Hematopoietic multipotent progenitor cell treated with erythropoietin and hydrocortisone succinate and interleukin-3 and kit ligand, for 15 days (in vitro differentiated cells): ENCODE results near the gene OS9.

Experiments
- DNase-seq: peaks from one replicate; pipeline ENCODE4 v3.0.0-alpha.2; 2015; ENCODE audit warnings: low spot score

Gene OS9

DNA sequence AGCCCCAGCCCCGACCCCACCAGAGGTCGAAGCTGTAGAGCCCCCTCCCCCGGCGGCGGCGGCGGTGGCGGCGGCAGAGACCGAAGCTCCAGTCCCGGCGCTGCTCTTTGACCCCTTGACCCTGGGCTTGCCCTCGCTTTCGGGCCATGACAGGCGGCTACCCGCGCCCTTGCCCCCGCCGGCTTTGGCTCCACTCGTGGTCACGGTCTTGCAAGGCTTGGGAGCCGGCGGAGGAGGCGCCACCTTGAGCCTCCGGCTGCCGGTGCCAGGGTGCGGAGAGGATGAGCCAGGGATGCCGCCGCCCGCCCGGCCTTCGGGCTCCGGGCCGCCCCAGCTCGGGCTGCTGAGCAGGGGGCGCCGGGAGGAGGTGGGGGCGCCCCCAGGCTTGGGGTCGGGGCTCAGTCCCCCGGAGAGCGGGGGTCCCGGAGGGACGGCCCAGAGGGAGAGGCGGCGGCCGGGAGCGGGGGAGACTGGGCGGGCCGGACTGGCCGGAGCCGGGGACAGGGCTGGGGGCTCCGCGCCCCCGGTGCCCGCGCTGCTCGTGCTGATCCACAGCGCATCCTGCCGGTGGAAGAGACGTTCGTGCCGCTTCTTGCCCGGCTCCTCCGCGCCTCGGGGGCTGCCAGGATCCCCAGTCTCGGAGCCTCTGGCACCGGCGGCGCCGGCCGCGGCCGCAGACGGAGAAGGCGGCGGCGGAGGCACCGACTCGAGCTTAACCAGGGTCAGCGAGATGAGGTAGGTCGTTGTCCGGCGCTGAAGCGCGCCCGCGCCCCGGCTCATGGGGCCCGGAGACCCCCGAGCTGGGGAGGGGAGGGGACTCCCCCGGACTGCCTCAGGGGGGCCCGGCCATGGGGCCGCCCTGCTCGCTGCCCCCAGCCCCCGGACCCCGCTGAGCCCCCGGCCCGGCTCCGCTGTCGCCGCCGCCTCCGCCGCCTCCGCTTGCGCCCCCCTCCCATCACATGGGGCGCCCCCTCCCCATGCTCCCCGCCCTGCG is 43.8 kb downstream of the OS9 start:
- no peak for DNase-seq

DNA sequence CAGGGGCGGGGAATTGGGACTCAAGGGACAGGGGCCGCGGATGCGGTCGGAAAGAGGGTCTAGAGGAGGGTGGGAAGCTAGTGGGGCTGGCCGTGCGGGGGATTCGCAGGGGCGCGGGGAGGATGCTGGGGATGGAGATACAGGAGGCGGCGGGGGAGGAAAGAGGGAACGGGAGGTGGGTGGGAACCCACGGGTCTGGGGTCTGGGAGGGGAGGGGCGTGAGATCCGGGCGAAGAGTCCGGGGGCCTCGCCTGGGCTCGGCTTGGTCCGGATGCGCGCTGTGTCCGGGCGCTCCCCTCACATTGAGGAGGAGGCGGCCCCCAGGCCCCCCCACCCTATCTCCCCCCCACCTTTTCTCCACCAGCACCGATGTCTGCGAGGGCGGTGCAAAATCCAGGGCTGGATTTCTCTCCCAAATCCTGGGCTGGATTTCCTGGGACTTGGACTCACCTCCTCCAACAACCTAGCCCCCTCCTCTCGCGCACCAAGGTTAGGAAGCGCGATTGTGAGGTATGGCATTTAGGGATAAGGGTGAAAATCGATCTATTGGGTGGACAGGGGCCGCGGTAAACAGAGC is 44.8 kb downstream of the OS9 start, which contains the start of gene AGAP2:
TSS of gene AGAP2 (minus strand) at position 82 of the 577 bp plus-strand sequence. CDS start 496 bp downstream, outside the sequence.
- DNase-seq, result no peak

DNA sequence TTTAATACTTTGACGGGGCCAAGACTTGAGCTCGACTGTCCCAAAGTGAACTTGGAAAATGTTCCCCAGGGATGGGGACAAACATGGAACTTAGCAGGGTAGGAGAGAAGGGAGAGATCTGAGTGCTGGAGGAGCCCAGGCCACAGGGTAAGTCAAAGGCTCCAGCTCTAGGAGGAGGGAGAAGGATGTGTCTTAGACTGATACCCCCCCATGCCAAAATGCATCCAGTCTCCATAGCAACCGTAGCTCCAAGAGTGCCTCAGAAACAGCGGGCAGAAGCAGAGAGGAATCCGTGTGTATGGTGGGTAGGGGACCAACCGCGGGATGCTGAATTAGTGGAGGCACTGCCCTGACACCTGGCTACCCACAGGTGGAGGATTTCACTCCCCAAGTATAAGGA is 45.5 kb downstream of the OS9 start:
- no peak for DNase-seq

DNA sequence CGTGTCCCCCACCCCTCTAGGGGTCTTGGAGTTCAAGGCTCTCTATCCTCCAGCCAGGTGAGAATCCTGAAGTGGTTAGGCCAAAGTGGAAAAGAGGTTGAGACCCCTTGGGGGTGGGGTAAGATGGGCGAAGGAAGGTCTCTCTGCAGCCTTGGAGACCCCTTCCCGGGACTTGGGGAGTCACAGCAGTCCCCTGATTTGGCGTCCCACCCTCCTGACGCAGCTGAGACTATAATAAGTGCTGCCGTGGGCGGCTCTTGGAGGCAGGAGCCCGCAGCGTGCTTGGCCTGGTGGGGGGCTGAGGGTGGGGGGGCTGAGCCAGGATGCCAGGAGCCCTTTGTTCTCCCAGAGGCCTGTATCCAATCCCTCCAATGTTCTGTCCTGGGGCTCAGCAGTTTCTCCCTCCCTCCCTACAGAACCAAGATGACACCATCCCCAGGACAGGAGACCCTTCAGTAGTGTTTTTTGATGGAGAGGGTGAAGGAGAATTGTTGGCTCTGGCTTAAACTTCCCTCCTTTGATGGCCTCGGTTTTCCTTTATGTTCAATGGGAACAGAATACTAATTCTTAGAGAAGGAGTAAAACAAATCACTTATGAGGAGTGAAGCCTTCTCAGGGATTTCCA is 46.1 kb downstream of the OS9 start:
- DNase-seq, result no peak

DNA sequence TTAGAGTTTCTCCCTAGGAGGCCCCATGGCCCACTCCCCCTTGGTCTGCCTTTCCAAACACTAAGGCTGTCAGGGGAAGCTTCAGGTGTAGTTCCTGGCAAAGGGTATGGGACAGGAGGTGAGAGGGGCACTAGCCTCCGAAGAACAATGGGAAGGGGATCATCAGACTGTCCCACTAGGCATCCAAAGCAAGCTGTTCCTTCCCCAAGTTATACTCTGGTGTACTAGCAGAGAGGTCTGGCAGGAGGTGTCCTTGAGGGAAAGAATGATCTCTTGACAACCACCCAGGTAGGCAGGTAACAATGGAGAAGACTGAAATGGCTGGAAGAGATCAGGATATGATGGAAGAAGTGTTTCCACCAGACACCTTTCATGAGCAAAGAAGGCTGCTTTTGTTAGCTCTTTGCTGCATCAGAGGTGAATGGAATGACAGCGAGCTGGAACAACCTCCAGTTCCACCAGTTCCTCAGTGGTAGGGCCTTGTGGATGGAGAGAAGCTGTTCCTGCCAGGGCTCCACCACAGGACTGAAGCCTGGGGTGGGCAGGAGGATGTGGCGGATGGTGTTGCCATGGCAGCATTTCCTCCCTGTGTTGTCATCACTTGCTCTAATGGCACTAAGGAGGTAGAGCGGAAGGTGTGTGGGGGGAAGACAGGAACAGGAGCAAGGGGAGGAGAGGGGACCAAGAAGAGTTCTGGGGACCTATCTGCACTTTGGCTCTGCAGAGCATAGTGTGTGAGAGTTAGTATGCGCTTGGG is 46.9 kb downstream of the OS9 start:
- DNase-seq, result no peak

DNA sequence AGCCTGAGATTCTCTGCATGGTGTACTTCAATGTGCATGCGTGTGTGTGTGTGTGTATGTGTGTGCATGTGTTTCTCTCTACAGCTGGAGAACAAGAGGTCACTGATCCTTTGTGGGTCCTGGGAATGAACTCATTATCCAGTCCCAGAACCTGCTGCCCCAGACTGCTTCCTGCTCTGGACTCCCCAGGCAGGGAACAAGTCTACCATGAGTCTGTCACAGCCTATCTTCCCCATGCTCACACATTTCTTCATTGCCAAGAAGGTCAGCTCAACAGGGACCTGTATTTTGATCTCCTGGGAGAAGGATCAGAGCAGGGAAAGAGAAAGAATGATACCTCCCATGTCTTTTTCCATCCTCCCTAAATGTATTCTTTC is 47.5 kb downstream of the OS9 start:
- DNase-seq, result no peak

DNA sequence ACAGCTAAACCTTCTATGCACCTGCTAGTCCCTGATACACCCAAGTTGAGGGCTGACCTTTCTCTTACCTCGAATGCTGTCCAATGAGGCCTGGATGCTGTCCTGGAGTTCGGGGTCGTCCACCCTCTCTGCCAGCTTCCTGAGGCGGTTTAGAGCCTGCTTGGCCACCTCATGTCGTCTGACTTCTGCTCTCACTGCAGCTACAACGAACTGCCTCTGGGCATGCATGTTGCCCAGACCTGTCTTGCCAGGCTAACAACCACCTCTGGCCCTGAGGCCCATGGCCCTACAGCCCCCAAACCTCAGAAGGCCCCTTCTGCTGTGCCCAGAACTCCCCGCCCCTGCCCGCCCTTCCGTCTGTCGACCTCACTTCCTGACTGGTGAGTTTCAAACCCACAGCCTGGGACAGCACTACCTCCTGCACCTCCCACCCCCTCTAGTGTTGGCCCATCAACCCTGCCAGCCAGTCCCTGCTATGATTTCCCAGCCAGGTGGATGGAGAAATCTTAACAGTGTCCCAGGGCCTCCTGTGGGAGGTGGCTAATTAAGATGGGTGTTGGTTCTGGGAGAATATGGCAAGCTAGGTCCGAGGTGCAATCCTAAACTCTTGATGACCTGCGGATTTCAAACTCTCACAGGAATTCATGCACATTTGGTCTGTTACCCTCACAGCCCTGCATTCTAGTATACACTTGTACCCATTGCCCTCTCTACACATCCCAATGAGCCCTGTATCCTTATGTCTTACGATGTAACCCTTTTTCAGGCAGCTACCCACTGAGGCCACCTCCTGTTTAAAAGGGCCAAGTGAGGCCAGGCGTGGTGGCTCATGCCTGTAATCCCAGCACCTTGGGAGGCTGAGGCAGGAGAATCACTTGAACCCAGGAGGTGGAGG is 48.2 kb downstream of the OS9 start:
- peak; percentile 20 for DNase-seq

DNA sequence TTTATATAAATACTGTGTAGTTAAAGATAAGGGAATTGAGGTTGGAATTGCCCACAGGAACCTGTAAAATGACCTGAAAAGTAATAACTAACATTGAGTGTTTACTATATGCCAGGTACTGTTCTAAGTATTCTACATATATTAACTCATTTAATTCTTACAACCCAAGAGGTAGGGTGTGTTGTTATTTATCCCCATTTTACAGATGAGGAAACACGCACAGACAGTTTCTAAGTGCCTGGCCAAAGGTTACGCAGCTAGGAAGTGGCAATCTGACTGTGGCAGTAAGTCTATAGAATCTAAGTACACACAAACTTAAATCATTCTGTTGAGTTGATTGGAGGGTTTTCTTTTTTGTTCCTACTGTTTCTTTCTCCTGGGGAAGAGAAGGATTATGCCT is 49.8 kb downstream of the OS9 start:
- DNase-seq, result no peak

DNA sequence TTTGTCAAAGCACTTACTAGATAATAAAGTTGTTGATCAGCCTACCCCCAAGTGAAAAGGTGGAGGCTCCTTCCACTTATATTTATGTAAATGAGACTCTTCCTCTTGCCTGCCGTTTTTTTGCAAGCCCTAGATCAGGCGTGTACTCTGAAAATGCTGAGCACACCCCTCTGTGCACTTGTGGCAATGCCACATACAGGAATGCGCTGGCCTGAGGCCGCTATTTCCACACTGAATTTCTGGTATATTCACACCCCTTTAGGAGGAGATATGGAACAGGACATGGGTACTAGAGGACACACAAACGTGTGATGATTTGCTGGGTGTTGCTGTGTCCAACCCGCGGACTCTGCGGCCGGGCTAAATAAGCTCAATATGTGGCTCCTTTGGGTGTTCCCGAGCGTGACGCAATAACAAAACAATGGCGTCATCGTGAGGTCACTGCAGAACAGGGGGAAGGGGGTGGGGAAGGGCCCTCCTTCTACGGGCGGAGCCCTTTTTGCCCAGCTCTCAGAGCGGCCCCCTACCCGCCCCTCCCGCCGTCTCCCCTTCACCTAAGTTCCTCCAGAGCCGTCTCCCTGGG is 50.4 kb downstream of the OS9 start:
- no peak for DNase-seq

DNA sequence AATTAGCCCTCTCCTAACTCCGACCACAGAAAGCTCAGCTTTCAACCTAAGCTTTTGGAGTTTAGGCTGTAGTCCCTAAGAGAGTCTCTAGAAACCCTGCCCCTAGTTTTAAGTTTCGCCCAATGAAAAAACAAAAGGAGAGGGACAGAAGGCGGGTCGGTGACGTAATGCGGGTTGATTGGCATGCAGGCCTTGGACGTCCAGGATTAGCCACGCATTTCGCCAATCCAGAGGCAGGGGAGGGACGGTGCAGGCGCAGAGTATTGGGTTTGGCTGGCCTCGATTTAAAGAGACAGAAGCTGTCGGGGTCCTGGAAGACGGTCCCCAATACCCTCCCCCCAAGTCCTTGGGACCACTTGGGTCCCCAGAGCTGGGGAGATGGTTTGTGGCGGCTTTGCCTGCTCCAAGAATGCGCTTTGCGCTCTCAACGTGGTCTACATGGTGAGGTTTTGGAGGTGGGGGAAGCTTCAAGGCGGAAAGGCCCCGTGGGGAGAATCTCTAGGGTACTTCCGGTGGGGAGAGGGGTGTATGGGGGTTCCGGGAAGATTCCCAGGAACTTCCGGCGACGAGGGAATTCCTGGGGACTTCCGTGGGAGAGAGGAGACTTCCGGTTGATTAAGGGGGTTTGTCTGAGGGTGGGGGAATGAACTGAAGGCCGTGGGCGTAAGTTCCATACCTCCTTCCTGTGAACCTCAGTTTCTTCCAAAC is 51.0 kb downstream of the OS9 start, which contains the start of gene TSPAN31:
TSS of gene TSPAN31 (plus strand) at position 263 of the 708 bp plus-strand sequence. CDS start at position 379, 116 bp downstream.
- DNase-seq, result peak; percentile 95

DNA sequence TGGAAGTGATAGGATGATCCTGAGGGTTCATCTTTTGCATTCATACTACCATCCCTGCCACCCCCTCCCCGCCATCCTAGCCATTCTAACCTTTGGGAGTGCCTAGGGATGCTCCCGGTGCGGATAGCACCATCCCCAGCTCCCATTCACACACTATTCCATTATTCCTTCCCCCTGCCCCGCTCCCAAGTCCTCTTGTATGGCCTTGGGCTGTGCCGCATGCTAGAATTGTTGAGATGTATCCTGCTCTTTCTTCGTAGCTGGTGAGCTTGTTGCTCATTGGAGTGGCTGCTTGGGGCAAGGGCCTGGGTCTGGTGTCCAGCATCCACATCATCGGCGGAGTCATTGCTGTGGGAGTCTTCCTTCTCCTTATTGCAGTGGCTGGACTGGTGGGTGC is 51.6 kb downstream of the OS9 start:
- DNase-seq, result no peak

DNA sequence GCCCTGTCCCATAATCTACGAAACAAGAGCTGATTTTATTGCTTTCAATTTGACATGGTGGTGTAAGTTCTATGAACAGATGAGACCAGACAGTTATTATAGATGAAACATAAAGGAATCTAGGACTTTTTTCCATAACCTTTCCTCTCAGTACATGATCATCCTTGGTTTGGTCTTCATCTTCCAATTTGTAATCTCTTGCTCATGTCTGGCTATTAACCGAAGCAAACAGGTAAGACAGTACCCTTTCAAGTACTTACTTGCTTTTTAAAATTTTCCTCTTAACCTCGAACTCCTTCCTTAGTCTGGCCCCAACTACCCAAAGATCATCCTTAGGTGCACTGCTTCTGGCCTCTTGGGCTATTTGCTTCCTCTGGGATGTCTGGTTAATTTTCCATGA is 52.1 kb downstream of the OS9 start:
- no peak for DNase-seq

DNA sequence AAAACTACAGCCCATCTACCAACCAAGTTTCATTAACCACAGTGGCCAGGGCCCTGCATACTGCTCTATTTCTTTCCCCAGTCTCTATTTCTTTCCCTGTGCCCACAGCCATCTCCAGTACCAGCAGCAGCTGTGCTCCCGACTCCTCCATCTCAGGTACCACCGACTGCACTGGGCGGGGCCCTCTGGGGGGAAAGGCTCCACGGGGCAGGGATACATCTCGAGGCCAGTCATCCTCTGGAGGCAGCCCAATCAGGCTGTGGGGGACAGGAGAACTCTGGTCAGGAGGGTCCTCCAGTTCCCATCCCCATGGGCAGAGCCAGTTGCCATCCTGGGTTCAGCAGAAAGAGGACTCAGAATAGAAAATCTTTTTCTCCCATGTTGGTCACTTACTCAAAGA is 55.1 kb downstream of the OS9 start:
- DNase-seq, result no peak

DNA sequence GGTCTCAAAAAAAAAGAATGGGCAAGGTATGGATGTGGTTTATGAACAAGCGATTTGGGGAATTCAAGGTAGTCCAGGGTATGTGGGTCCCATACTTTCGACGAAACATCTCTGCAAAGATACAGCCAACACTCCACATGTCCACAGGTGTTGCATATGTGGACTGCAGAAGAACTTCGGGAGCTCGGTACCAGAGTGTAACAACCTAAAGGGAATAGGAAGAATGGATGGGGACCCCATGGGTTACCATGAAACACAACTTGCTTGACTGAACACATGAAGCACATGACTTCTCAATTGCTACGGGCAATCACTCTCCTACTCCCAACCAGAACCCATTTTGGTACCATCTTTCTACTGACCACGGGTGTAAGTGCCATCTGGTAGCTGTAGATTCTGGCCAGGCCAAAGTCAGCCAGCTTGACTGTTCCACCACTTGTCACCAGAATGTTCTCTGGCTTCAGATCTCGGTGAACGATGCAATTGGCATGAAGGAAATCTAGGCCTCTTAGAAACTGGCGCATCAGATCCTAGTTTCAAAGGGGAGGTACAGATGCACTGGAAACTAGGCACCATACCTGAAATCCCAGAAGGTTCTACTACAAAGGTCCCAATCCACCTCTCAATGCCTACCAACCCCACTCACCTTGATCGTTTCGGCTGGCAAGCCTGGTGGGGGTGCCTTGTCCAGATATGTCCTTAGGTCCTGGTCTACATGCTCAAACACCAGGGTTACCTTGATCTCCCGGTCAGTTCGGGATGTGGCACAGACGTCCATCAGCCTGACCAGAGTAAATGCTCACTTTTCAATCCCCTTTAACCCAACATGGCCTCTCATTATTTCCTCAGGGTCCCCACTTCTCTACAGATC is 56.9 kb downstream of the OS9 start:
- DNase-seq, result no peak

DNA sequence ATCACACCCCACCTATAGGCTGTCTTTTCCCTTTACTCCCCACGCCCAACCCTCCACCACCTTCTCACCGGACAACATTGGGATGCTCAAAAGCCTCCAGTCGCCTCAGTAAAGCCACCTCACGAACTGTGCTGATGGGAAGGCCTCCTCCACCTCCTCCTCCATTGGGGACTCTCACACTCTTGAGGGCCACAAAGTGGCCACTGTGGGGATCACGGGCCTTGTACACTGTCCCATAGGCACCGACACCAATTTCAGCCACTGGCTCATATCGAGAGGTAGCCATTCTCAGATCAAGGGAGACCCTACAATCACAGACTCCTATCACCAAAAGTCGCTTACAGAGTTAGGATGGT is 57.5 kb downstream of the OS9 start:
- DNase-seq, result no peak

DNA sequence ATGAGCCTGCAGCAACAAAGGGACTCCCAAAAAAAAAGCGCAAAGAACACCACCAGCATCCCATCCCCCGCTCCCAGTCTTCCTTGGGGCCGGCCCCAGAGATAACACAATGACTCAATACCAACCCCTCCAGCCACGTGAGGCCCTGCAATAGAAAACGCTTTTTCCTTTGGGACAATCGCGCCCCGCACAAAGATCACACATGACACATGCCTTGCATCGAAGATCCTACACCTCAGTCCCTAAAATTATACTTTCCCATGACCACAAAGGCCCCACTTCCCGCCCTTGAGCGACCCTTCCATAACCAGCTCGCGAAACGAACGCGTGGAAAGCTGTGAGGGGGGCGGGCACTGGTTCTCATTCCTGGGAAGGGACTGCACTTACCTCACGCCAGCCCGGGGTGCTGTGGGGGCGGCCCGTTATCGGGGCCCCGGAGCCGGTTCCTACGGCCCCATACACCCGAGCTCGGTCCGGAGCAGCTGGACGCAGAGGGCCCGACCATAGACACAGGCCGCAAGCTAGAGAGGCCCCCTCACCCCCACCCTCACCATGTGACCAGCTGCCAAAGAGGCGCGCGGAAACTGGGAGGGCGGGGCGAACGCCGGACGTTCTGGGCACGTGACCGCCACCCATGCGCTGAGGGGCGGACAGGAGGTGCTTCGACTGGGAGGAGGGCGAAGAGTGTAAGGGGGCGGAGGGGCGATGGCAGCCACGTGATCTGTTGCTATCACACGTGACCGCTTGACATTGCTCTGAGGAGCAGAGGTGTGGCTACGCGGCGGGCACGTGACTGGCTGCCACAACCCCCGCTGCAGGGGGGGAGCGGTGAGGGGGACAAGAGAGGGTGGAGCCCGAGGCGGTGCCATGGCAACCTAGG is 58.1 kb downstream of the OS9 start, which contains the start of gene CDK4:
TSS of gene CDK4 (minus strand) at position 523 of the 880 bp plus-strand sequence. CDS start 593 bp downstream, outside the sequence.
- DNase-seq, result peak; percentile 99

DNA sequence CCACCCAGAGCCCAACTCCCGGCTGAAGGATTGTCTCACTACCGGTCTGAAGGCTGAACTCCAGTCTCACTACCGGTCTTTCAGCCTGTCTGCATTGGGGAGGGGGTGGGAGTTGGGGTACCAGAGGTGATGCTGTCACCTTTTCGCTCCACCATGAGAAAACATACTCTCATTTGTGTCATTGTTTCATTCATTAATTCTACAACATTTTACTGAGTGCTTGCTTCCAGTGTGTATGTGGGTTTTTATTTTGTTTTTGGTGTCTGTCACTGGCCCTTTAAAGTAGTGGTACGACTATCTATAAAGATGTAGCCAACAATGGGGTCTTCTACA is 58.7 kb downstream of the OS9 start:
- DNase-seq, result no peak

DNA sequence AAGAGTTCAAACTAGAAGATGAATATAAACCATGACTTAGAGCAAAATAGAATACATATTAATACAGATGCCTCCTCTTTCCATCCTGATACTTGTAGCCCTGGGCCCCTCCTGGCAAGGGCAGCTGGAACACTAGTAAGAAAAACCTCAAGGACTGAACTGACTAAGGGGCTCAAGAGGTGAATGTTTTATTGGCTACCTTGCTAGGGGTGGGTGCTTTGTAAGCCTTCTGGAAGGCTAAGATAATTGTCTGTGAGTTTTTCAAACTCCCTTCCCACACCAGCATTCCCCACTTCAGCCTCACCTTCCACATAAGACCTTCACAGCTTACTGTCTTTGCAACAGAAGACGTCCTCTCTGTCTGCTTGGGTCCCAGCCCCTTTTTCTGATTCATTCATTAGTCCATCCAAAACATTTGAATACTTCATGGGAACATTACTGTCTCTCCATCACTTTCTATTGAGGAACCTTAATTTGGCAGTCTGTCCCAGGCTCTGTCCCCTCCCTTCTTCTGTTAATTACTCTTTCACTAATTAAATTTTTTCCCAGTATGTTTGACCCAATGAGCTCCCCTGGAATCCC is 59.9 kb downstream of the OS9 start:
- DNase-seq, result peak; percentile 41
